HG03342 (cell line): ENCODE data around the gene POLD4.
A peak's percentile ranks its signal among the peaks of the same experiment; 100 is the strongest.
"Not testable (repeated sequence)": the region's sequence is repeated elsewhere in the genome, so short reads cannot be mapped to it uniquely, and the experiment has no call there.

Experiments used
- ATAC-seq: cut with Tn5 transposase; IDR thresholded peaks from one replicate; pipeline ENCODE4 v1.9.1; 2021; ENCODE audit warnings: mild to moderate bottlenecking, moderate library complexity; ENCODE audit not compliant: unreplicated experiment

POLD4 gene

DNA sequence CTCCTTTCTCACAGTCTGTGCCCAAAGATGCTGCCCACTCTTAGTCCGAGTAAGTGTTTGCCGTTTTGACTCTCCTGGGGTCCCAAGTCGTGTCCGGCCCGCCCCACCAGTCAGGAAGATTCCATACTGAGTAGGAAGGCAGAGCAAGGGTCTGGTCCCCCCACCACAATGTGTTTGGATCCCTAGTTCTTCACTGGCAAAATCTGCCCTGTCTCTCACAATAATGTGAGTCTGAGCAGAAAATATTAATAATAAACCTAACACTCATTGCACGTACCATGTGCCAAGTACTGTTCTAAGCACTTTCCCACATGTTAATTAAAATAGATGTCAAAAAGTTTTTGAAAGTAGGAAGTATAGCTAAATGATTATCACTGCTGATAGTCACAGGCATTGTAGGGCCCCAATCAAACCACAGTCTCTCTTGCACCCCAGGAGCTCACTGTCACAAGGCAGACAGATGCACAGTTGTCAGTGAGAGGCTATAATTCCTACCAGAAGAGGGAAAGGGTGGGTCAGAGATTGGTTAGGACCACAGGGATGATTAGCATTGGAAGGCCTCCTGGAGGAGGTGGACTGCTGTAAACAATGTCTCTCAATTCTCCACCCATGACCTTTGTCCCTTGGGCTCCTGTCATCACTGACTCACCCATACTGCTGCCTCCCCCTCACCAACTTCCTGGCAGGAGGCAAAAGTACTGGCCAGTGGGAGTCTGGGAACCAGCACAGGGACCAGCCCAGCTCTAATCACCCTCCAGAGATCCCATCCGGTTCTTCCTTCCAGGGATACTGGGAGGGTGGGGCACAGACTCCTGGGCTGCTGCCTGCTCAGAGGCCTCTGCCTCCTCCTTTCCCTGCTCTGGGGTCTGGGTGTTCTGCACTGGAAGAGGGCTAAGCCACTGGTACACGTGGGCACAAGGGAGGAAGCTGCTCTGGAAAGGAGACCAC is 1.0 kb upstream of the POLD4 start:
- no peak for ATAC-seq

- peak; percentile 17 for ATAC-seq
Observed at GRCh38 chr11:67352546-67353316, 615 bp downstream of the POLD4 start.

DNA sequence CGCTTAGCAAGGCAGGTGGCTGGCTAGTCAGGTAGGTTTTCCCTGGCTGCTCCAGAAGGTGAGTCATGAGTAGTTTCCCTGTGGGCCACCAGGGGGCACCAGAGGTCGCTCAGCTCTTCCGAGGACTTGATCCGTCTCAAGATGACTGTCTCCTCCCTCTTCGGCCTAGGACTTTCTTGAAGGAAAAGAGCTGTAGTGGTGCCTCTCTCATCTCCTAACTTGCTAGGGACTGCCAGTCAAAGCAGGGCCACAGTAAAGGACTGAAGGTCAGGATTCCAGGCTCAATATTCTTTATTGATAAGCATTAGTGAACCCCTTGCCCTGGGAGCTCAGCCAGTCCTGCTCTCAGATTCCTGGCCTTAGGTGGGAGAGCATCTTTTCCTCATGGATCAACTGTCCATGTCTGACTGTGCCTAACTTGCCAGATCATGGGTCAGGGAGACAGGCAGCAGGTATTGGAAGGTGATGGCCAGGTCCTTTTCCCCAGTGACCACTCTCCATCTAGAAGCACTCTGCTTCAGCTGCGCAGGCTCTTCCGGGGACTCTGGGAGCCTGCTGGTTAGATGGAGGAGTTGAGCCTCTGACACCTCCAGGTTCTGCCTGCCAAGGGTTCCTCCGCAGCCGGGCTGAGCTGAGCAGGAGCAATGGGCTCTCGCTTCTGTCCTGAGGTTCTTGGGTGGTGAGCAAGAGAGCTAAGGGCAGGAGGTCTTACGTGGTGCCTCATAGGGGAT is 1.9 kb downstream of the POLD4 start:
- ATAC-seq, result no peak

GRCh38 chr11:67349928-67350465 is 3.3 kb downstream of the POLD4 start:
- no peak for ATAC-seq

- no peak for ATAC-seq
Observed at GRCh38 chr11:67349457-67349856, 3.9 kb downstream of the POLD4 start.

DNA sequence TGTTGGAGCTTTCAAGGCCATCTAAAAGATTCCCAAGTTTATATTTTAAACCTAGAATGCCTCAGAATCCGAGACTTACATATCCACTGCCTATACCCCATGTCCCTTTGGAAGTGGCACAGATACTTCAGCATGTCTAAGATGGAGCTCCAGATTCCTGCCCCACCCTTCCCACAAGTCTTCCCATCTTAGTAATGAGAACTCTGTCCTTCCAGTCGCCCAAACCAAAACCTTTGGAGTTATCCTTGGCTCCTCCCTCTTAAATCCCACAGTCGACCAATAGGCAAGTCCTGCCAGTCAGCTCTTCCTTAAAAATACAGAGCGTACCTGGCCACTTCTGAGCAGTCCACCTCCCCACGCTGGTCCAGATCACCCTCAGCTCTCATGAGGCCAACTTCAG is 4.3 kb downstream of the POLD4 start:
- ATAC-seq, result no peak

GRCh38 chr11:67347964-67348749 is 5.2 kb downstream of the POLD4 start:
- ATAC-seq, result no peak

DNA sequence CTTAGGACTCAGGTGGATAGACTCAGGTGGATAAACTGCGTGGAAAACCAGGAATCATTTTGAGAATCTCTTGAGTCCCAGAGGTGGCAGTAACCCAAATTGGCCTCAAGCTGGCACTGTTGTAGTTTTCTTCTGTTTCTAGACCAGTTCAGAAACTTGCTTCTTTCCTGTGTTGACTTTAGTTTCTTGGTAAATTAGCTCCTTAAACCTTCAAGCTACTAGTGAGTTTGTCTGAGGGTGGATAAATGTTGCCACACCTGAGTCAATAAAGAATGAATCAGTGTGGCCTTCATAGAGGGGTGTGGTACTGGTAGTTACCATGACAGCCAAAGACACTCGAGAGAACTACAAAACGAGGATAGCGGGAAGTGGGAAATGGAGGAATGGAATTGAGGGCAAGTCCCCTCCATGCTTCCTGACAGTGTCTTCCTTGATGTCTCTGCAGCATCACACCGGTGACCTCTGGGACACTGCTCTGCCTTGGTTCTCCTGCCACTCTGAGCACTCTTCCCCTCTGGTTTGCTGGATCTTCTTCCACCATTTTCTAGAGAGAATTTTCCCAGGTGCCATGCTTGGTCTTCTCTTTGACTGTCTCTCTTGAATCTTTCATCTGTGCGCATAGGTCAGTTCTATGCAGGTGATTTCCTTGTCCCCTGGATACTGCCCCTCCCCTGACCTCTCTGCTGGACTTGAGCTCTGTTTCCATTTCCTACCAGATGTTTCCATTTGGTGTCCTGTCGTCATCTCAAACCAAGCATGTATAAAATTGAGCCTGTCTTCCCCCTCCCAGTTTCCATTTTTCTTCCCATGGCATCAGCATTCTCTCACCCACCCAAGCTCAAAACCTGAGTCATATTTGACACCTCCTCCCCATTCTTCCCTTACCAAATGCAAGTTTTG is 7.2 kb downstream of the POLD4 start:
- ATAC-seq, result no peak

DNA sequence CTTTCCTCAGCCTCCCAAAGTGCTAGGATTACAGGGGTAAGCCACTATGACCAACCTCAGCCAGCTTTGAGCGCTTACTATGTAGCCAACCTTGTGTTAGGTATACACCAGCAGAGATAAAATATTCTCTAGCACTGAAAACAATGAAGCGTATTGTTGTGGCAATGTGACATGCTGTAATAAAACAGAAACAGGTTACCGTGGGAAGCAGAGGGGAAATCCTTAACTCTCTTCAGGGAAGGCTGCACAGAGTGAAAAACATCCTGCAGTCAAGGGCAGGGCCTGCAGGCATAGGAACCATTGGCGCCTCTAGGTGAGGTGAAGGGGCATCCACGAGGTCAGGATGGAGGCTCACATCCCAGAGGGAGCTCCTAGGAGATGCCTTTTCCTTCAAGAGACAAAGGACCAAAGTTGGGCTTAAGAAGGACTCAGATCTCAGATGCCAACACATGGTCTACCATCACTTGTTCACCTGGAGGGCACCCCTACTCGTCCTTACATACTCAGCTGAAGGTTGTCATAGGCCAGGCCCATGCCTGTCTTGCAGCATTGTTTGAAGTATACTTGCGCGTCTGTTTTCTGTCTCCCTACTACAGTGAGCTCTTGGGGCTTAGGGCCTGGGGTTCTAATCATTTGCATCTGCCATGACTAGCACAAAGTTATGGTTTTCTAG is 8.0 kb downstream of the POLD4 start:
- ATAC-seq, result no peak

- no peak for ATAC-seq
Observed at GRCh38 chr11:67344264-67344663, 9.1 kb downstream of the POLD4 start.

DNA sequence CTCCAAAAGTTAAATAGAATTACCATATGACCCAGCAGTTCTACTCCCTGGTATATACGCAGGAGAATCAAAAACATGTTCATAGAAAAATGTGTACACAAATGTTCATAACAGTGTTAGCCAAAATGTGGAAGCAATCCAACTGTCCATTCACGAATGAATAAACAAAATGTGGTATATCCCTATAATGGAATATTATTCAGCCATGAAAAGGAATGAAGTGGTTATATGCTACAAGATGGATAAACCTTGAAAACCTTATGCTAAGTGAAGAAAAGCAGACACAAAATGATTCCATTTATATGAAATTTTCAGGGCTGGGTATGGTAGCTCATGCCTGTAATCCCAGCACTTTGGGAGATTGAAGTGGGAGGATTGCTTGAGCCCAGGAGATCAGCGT is 16.1 kb downstream of the POLD4 start:
- no peak for ATAC-seq

GRCh38 chr11:67332081-67332691 is 21.2 kb downstream of the POLD4 start:
- ATAC-seq, result no peak

DNA sequence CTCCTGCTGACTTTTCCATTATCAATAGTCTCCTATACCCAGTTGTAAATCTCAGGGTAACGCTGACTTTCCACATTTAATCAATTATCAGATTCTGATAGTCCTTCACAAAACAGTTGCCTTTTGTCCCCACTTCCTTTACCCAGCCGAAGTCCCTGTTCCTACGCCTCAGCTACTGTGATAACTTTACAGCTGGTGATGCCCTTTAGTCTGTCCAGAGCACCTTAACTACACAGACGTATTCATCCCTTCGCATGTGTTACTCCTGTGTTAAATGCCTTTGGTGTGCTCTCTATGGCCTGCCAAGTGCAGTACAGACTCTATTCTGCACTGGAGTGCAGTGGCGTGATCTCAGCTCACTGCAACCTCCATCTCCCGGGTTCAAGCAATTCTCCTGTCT is 29.8 kb downstream of the POLD4 start:
- no peak for ATAC-seq

- ATAC-seq, result no peak
Observed at GRCh38 chr11:67322049-67322448, 31.3 kb downstream of the POLD4 start.

DNA sequence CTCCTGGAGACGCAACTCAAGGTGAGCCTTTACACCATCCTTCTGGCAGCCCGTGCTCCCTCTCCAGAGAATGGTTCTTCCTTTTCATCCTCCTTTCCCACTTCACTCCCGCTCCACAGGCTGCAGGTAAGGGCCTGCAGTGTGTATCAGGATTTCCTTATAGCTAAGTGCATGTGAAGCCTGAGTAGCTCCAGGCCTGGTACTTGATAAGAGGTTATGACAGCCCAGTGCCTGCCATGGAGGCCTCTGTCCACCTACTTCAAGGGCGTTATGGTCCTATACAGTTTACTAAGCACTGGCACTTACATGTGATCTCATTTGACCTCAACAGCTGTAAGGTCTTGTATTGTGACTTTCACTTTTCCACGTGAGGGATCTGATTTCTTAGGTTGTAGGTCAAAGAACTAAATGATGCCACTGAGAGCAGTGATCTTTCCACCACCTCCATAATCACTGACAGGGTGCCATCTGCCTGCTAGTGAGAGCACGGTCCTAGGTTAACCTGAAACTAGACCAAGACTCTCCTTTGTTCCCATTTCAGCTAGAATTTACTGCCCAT is 32.0 kb downstream of the POLD4 start:
- ATAC-seq, result no peak

DNA sequence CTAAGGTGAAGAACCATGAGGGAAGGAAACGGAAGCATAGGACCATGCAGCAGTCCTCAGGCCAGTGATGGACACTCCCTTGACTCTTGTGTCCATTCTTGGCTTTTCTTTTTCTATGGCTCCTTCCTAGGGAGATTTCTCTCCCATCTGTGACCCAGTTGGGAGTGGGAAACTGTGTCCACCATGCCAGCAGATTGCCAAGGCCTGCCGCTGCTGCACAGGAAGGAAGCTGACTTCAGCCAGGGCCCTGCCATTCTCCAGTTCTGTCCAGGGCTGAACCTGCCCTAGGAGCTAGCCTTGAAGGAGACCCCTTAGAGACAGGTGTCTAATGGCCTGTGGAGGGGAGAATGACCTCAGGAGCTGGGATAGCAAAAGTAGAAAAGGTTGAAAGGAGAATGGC is 32.7 kb downstream of the POLD4 start:
- no peak for ATAC-seq

DNA sequence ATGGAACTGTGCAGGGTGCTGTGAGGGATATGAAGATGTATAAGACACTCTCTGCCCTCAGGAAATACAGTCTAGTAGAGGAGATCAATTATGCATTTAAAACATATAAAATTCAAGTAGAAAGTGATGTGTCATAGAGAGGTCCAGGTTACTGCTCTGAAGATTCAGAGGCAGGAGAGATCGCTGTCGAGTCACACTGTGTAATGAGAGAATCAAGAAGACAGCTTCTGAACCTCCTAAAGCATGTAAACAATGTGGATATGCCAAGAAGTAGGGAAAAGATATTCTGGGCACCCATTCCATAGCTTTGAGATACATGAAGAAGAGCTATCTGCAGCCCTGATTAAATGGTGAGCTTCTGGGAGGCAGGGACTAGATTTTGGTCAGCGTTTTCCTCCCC is 33.3 kb downstream of the POLD4 start:
- no peak for ATAC-seq

DNA sequence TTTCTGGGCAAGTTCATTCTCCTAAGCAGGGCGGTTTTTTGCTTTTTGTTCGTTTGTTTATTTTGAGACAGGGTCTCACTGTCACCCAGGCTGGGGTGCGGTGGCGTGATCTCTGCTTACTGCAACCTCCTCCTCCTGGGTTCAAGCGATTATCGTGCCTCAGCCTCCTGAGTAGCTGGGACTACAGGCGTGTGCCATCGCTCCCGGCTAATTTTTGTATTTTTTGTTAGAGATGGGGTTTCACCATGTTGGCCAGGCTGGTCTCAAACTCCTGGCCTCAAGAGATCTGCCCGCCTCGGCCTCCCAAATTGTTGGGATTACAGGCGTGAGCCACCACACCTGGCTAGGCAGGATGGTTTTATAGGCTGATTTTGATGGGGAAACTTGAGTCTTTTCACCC is 34.5 kb downstream of the POLD4 start:
- ATAC-seq, result not testable (repeated sequence)
